GM21619 (cell line): ENCODE results near the gene MRPS22.
A peak's percentile ranks its signal among the peaks of the same experiment; 100 is the strongest.

ENCODE experiments used
- ATAC-seq: cut with Tn5 transposase; IDR thresholded peaks from one replicate; pipeline ENCODE4 v1.9.1; 2021; ENCODE audit not compliant: unreplicated experiment

Gene MRPS22

GRCh38 chr3:139311557-139311956, 32.3 kb upstream of the MRPS22 start:
- ATAC-seq: no peak

GRCh38 chr3:139312416-139312815, 31.4 kb upstream of the MRPS22 start:
- ATAC-seq: no peak

GRCh38 chr3:139312959-139313358, 30.9 kb upstream of the MRPS22 start:
- ATAC-seq: no peak

GRCh38 chr3:139313921-139314320, 29.9 kb upstream of the MRPS22 start:
- no peak for ATAC-seq

DNA sequence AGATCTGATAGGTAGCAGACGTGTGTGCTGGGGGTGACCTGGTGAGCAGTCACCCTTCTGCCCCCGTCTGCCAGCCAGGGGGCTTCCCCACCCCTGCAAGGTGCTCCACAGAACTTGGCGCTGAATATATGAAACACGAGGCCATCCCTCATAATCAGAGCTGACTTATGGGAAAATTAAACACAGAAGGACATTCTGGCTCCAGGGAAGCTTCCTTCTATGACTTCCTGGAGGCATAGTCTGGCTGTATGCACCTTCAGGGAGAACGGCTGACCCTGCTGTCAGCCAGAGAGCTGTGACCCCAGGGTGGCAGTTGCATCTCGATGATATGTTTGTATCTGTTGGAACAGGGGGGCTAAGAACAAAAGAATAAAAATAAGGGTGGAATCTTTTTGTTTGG, 26.6 kb upstream of the MRPS22 start:
- no peak for ATAC-seq

- ATAC-seq: no peak
Observed at GRCh38 chr3:139317660-139318430, 26.0 kb upstream of the MRPS22 start.

- no peak for ATAC-seq
Observed at GRCh38 chr3:139318431-139318816, 25.4 kb upstream of the MRPS22 start.

- no peak for ATAC-seq
Observed at GRCh38 chr3:139318826-139319225, 25.0 kb upstream of the MRPS22 start.

GRCh38 chr3:139319428-139320402, 24.1 kb upstream of the MRPS22 start:
- no peak for ATAC-seq

GRCh38 chr3:139320551-139321309, 23.1 kb upstream of the MRPS22 start:
- ATAC-seq: no peak

GRCh38 chr3:139322346-139322745, 21.5 kb upstream of the MRPS22 start:
- no peak for ATAC-seq

DNA sequence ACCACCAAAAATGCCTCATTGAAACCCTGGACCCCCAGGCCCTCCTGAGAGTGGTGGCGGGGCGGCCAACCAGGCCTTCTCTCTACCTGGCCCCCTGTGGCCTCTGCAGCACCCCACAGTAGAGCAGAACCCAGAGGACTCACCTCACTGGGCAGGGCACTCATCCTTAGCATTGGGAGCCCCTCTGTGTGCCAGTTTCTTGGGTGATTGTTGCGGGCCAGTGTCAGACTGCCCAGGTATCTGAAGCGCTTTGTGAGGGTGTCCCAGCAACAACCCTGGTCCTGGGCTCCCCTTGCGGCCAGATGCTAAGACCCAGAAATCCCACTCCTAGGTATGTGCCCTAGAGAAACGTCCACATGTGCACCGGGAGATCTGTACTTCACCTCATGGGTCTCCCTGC, 20.7 kb upstream of the MRPS22 start:
- no peak for ATAC-seq

DNA sequence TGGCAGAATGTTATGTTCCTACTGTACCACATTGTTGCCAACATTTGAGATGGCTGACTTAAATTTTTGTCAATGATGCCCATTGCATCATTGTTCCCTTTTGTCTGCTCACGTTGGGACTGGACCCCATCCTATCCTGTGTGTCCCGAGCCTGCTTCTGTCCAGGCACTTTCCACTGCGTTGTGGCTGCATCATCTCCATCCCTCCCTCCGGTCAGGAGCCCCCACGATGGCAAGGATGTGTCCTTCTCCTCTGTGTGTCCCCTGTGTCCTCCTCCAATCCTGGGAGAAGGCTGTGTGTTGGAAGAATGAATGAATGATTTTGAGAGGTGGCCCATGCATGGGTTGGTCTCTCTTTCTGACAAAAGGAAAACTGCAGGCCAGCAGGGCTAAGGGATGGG, 19.4 kb upstream of the MRPS22 start:
- no peak for ATAC-seq

DNA sequence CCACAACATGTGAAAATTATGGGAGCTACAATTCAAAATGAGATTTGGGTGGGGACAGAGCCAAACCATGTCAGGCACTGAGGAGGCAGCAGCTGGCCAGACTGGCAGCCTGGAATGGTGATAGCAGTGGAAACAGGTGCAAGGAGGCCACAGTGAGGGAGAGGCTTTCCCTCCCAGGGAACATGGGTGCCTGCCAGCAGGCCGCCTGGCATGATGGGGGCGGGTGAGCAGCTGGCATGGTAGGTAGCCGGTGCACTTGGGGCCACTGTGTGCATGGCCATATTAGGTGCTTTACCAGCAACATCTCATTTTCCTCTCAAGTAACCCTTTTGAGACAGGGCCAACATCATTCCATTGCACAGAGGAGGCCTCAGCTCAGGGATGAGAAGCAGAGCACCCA, 18.3 kb upstream of the MRPS22 start:
- no peak for ATAC-seq

GRCh38 chr3:139326131-139326530, 17.7 kb upstream of the MRPS22 start:
- ATAC-seq: no peak

DNA sequence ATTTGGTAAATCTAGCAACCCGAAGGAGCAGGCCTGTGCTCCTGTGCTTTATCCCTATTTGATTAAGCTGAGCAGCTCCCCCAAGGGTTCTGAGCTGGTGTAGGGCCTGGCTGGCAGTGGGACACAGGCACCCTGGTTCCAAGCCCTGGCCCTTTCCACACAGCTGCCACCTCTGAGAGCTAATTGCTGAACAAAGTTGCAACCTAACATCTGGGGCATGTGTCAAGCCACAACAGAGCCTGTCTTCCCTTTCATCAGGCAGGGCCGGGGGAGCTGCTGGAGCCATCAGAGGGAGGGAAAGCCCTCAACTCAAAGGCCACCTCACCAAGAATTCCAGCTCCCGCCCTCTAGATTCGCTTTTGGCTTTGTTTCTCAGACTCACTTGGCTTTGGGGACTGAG, 17.1 kb upstream of the MRPS22 start:
- no peak for ATAC-seq

DNA sequence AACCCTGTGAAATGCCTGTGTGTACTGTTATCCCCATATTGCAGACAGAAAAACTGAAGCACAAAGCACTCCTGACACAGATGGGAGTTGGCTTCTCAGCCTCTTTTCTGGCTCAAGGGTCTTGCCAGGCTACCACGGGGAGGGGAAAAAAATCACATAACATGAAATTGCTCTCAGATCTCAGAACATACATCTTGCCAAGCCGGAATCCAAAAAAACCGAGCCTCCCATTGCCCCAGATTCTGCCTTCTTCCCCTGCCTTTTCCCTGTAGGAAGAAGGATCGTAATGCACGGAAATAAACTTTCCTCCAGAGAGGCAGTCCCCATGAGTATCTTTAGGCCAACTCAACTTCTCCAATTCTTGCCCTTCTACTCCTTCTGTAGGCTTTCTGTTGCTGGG, 16.6 kb upstream of the MRPS22 start:
- ATAC-seq: no peak

GRCh38 chr3:139327861-139328260, 16.0 kb upstream of the MRPS22 start:
- ATAC-seq: no peak

DNA sequence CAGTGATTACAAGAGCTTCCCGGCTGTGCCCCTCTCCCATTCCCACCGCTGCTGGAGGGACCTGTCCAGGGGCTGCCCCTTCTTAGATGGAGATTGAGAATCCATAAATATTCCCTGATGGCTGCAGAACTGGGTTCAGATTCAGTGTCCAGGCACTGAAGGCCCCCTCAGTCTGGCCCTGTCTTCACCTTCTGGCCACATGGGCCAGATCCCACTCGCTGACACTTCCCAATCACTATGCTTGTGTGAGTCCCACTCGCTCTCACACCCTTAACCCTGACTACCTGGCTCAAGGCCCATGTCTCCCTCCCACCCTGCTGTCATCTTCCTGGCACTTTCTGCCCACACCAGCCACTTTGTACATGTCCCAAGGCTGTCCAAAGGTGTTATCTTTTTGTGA, 15.5 kb upstream of the MRPS22 start:
- no peak for ATAC-seq

- peak; percentile 97 for ATAC-seq
Observed at GRCh38 chr3:139329364-139329850, 14.4 kb upstream of the MRPS22 start.

DNA sequence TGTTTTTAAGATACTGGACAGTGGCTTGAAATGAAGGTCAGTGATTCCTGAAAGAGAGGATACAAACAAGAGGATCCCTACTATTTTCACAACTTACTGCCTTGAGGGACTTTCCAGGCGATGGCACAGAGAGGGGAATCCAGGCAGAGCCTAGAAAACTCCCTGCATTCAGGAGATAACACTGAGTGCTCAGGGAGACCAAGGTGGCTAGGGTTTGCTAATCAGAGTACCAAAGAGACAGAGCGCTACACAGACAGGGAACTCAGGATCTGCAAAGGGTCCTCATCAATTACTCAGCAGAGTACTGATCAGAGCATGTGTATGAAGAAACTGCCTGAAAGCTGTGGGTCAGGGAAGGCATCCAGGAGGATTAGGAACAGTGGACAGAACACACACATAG, 11.7 kb upstream of the MRPS22 start:
- ATAC-seq: no peak
